HCT116 (cell line): ENCODE results near the gene AHR. TPM values are rescaled to one million over a fixed set of nuclear protein-coding genes. Genes with fewer than 3 reads are reported as not detected.

ENCODE experiments used
- ATAC-seq: fragments of 200-7000 bp; cut with Tn5 transposase; 2 replicates; pipeline ENCODE4 v1.9.1; 2020; ENCODE audit warnings: mild to moderate bottlenecking, moderate library complexity
- BruUV-seq: library from RNA; stranded (reverse); fragments of 400-500 nt; replicated peaks from 2 replicates; lab custom pipeline; 2021; lab: Mats Ljungman, UMichigan
- CTCF ChIA-PET: fragments of 300-600 bp; sonication (Branson Sonifier 250); formaldehyde crosslinking; loops from one replicate; lab custom pipeline; 2021; ENCODE audit warnings: antibody characterized with exemption; lab: Charles Lee
- POLR2A ChIA-PET: fragments of 300-600, 350-600 bp; sonication (Branson Sonifier 250); formaldehyde crosslinking; loops from one replicate; lab custom pipeline; 2021; ENCODE audit warnings: antibody characterized with exemption; lab: Charles Lee
- RAD21 ChIA-PET, 2 experiments: fragments of 300-600 bp; sonication (Branson Sonifier 250); formaldehyde crosslinking; loops; one replicate each; lab custom pipeline; 2023; ENCODE audit warnings: low total read pairs in 2 of 2; ENCODE audit not compliant: uncharacterized antibody in 2 of 2, unreplicated experiment in 2 of 2, low non-redundant PET in 1 of 2; lab: Charles Lee
- DNase-seq: peaks from one replicate; pipeline ENCODE4 v3.0.0-alpha.2; 2010; ENCODE audit warnings: low read depth, low spot score
- H2AFZ ChIP-seq: fragments of 200-600 bp; shearing (Covaris generic), sonication (generic); 2 replicates; pipeline ENCODE4 v1.6.1; 2017; ENCODE audit warnings: low read depth, mixed run types, mixed read lengths, antibody characterized with exemption, low read length; ENCODE audit not compliant: poor library complexity, severe bottlenecking
- H3K27ac ChIP-seq: 2 replicates; pipeline ENCODE4 v1.5.1; 2012; ENCODE audit warnings: low read depth, low read length
- H3K27me3 ChIP-seq: fragments of 200-600 bp; sonication (generic); 2 replicates; pipeline ENCODE4 v1.6.1; 2016; ENCODE audit warnings: mixed run types, low read length, mixed read lengths; ENCODE audit not compliant: insufficient read depth
- H3K36me3 ChIP-seq, 2 experiments: fragments of 200-500 bp in 1 of 2; fragments of 200-600 bp in 1 of 2; sonication (Bioruptor generic) in 1 of 2; sonication (generic) in 1 of 2; 2 replicates each; pipeline versions ENCODE4 v1.5.1 to v1.6.1; 2014 to 2016; ENCODE audit warnings: low read length in 2 of 2, inconsistent platforms in 1 of 2, mixed read lengths in 1 of 2, mixed run types in 1 of 2; ENCODE audit not compliant: insufficient read depth in 2 of 2, control insufficient read depth in 1 of 2
- H3K4me1 ChIP-seq, 2 experiments: fragments of 200-600 bp in 1 of 2; sonication (generic) in 1 of 2; 2 replicates each; pipeline versions ENCODE4 v1.5.1 to v1.6.1; 2012 to 2017; ENCODE audit warnings: low read length in 2 of 2, inconsistent platforms in 1 of 2, mild to moderate bottlenecking in 1 of 2, mixed read lengths in 1 of 2, mixed run types in 1 of 2, moderate library complexity in 1 of 2; ENCODE audit not compliant: insufficient read depth in 2 of 2, control insufficient read depth in 1 of 2
- H3K4me2 ChIP-seq: fragments of 200-600 bp; sonication (generic); 2 replicates; pipeline ENCODE4 v1.6.1; 2017; ENCODE audit warnings: mixed run types, low read length, mixed read lengths
- H3K4me3 ChIP-seq, 2 experiments: fragments of 200-600 bp in 1 of 2; sonication (generic) in 1 of 2; replicated peaks in 1 of 2; 2 replicates each; pipeline ENCODE4 v1.5.1; 2011 to 2016; ENCODE audit warnings: low read length in 2 of 2, control low read depth in 1 of 2, low read depth in 1 of 2, mild to moderate bottlenecking in 1 of 2, mixed read lengths in 1 of 2, mixed run types in 1 of 2
- H3K79me2 ChIP-seq: fragments of 200-600 bp; sonication (generic); 2 replicates; pipeline ENCODE4 v1.6.1; 2017; ENCODE audit warnings: mild to moderate bottlenecking, mixed run types, low read length, moderate library complexity, mixed read lengths; ENCODE audit not compliant: insufficient read depth
- H3K9ac ChIP-seq: fragments of 200-600 bp; sonication (generic); 2 replicates; pipeline ENCODE4 v1.6.1; 2016; ENCODE audit warnings: low read length, mixed read lengths
- H3K9me2 ChIP-seq: fragments of 200-600 bp; sonication (generic), shearing (Covaris generic); 2 replicates; pipeline ENCODE4 v1.6.1; 2017; ENCODE audit warnings: mixed run types, mild to moderate bottlenecking, moderate library complexity; ENCODE audit not compliant: insufficient read depth
- H3K9me3 ChIP-seq, 2 experiments: fragments of 200-500 bp in 1 of 2; fragments of 200-600 bp in 1 of 2; sonication (Bioruptor generic) in 1 of 2; sonication (generic) in 1 of 2; 2 replicates each; pipeline ENCODE4 v1.6.1; 2014 to 2017; ENCODE audit warnings: low read length in 2 of 2, mixed read lengths in 2 of 2, inconsistent platforms in 1 of 2, low read depth in 1 of 2, mild to moderate bottlenecking in 1 of 2, mixed run types in 1 of 2, moderate library complexity in 1 of 2; ENCODE audit not compliant: control insufficient read depth in 1 of 2, insufficient read depth in 1 of 2
- H4K20me1 ChIP-seq: fragments of 200-600 bp; sonication (generic), shearing (Covaris generic); 2 replicates; pipeline ENCODE4 v1.6.1; 2017; ENCODE audit warnings: mixed run types, mild to moderate bottlenecking, moderate library complexity; ENCODE audit not compliant: insufficient read depth
- CBX3 ChIP-seq: IDR thresholded peaks from 2 replicates; pipeline ENCODE4 v1.6.1; 2012; ENCODE audit warnings: low read depth
- CTCF ChIP-seq, 3 experiments: fragments of 200-600 bp in 1 of 3; sonication (generic) in 1 of 3; IDR thresholded peaks in 2 of 3; conservative IDR thresholded peaks in 1 of 3; 2 replicates each; pipeline ENCODE4 v1.5.1; 2012 to 2017; ENCODE audit warnings: low read depth in 2 of 3, low read length in 2 of 3, antibody characterized with exemption in 1 of 3, borderline replicate concordance in 1 of 3, control low read depth in 1 of 3, mild to moderate bottlenecking in 1 of 3, mixed read lengths in 1 of 3, mixed run types in 1 of 3, moderate library complexity in 1 of 3; ENCODE audit not compliant: insufficient read depth in 1 of 3
- ELF1 ChIP-seq: IDR thresholded peaks from 2 replicates; pipeline ENCODE4 v1.6.1; 2012; ENCODE audit warnings: low read depth, borderline replicate concordance
- EZH2 ChIP-seq: fragments of 200-600 bp; sonication (generic); IDR thresholded peaks from 2 replicates; pipeline ENCODE4 v1.6.1; 2017; ENCODE audit warnings: antibody characterized with exemption, mixed run types
- EZH2phosphoT487 ChIP-seq: fragments of 200-600 bp; IDR thresholded peaks from 2 replicates; pipeline ENCODE4 v1.6.1; 2018; ENCODE audit warnings: antibody characterized with exemption, borderline replicate concordance
- FOSL1 ChIP-seq: IDR thresholded peaks from 2 replicates; pipeline ENCODE4 v1.6.1; 2012; ENCODE audit warnings: low read depth
- POLR2AphosphoS5 ChIP-seq: IDR thresholded peaks from 2 replicates; pipeline ENCODE4 v1.6.1; 2011; ENCODE audit warnings: mild to moderate bottlenecking, low read depth, low read length, moderate library complexity
- RAD21 ChIP-seq: IDR thresholded peaks from 2 replicates; pipeline ENCODE4 v1.6.1; 2012; ENCODE audit warnings: low read depth, mild to moderate bottlenecking
- SP1 ChIP-seq: IDR thresholded peaks from 2 replicates; pipeline ENCODE4 v1.6.1; 2012; ENCODE audit warnings: low read depth
- TCF7L2 ChIP-seq: IDR thresholded peaks from 2 replicates; pipeline ENCODE4 v1.7.0; 2011; ENCODE audit warnings: borderline replicate concordance, inconsistent platforms; ENCODE audit not compliant: insufficient read depth, insufficient read length; ENCODE audit errors: extremely low read depth
- YY1 ChIP-seq: IDR thresholded peaks from 2 replicates; pipeline ENCODE4 v1.6.1; 2011; ENCODE audit warnings: low read length, low read depth, moderate library complexity, mild to moderate bottlenecking; ENCODE audit not compliant: insufficient replicate concordance; ENCODE audit errors: extremely low read depth
- ZFX ChIP-seq: fragments of 450-650 bp; IDR thresholded peaks from 2 replicates; pipeline ENCODE4 v1.6.1; 2017
- ZNF274 ChIP-seq: fragments of 200-500 bp; sonication (Bioruptor generic); IDR thresholded peaks from 2 replicates; pipeline ENCODE4 v1.6.1; 2014; ENCODE audit warnings: mild to moderate bottlenecking, low read depth, low read length, inconsistent platforms
- intact Hi-C: fragments of 100-400 bp; cut with micrococcal nuclease; formaldehyde crosslinking; loops from 2 replicates; pipeline ENCODE4 v1.10.0; 2022
- total RNA-seq: library from RNA; stranded (reverse); gene quantifications from one replicate; pipeline ENCODE4 v1.2.1, GENCODE V29; 2021; ENCODE audit not compliant: unreplicated experiment
- TF ChIP-seq, protein P1 (sequence below): IDR thresholded peaks from 2 replicates; pipeline ENCODE4 v1.6.1; 2012

Gene AHR
- total RNA-seq, 1 experiment from 2014 or later, result 29.7 TPM

- H3K9me2 ChIP-seq, result no peaks in the 10 kb centered on the region
- DNase-seq, result no peak
- no peaks in the 10 kb centered on the region for H3K79me2 ChIP-seq
- H3K36me3 ChIP-seq, result no peaks in the 10 kb centered on the region
- no peak overlapping the region for H3K4me3 ChIP-seq
- CTCF ChIA-PET, result no interaction called here
- no peaks in the 10 kb centered on the region for H3K27me3 ChIP-seq
- intact Hi-C loops, result no loop called here
- no peak overlapping the region for H3K9ac ChIP-seq
- TF ChIP-seq CTCF (IDR thresholded peaks at IDR 0.05 in 2 of 3, conservative IDR thresholded peaks at IDR 0.05 in 1 of 3; ENCODE audit: borderline replicate concordance in 1 of 3, insufficient read depth in 1 of 3, low read depth in 2 of 3, low read length in 2 of 3), result no peak
- TF ChIP-seq ELF1, result no peak
- TF ChIP-seq YY1, result no peak
- no peak for TF ChIP-seq FOSL1
- TF ChIP-seq, all 23 proteins: peak for 0
- Histone ChIP-seq H2AFZ (no peak overlapping the region), H3K9me3 (no peaks in the 10 kb centered on the region), H4K20me1 (no peaks in the 10 kb centered on the region), H3K4me1 (no peaks in the 10 kb centered on the region), H3K4me2 (no peak overlapping the region), H3K27ac (no peak overlapping the region)
- no TSS peak for BruUV-seq
- ChIA-PET POLR2A (no interaction called here), RAD21 (no interaction called here)
- ATAC-seq, result no peak
These were observed 87.2 kb downstream of the AHR start for GRCh38 chr7:17385612-17386011.

- Histone ChIP-seq H3K27me3 (no peaks in the 10 kb centered on the region), H2AFZ (no peak overlapping the region), H3K27ac (no peak overlapping the region), H4K20me1 (no peaks in the 10 kb centered on the region), H3K4me1 (no peaks in the 10 kb centered on the region), H3K9ac (no peak overlapping the region), H3K36me3 (no peaks in the 10 kb centered on the region), H3K9me3 (no peaks in the 10 kb centered on the region), H3K79me2 (no peaks in the 10 kb centered on the region), H3K4me3 (no peak overlapping the region), H3K9me2 (no peaks in the 10 kb centered on the region), H3K4me2 (no peak overlapping the region)
- ATAC-seq (no peak), DNase-seq (no peak)
- ChIA-PET CTCF (no interaction called here), RAD21 (no interaction called here), POLR2A (no interaction called here)
- intact Hi-C loops, result no loop called here
- no TSS peak for BruUV-seq
- TF ChIP-seq RAD21, result no peak
- no peak for TF ChIP-seq ZNF274
- no peak for TF ChIP-seq CBX3
- TF ChIP-seq EZH2phosphoT487, result no peak
- TF ChIP-seq YY1, result no peak
- TF ChIP-seq POLR2AphosphoS5, result no peak
- TF ChIP-seq ELF1, result no peak
- TF ChIP-seq EZH2, result no peak
- TF ChIP-seq SP1, result no peak
- TF ChIP-seq TCF7L2, result no peak
- no peak for TF ChIP-seq FOSL1
- TF ChIP-seq CTCF (IDR thresholded peaks at IDR 0.05 in 2 of 3, conservative IDR thresholded peaks at IDR 0.05 in 1 of 3; ENCODE audit: borderline replicate concordance in 1 of 3, insufficient read depth in 1 of 3, low read depth in 2 of 3, low read length in 2 of 3), result no peak
- TF ChIP-seq ZFX, result no peak
- TF ChIP-seq, protein P1, sequence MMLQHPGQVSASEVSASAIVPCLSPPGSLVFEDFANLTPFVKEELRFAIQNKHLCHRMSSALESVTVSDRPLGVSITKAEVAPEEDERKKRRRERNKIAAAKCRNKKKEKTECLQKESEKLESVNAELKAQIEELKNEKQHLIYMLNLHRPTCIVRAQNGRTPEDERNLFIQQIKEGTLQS, result no peak
These were observed 91.9 kb downstream of the AHR start for GRCh38 chr7:17390392-17390791.
